Fibroblast of skin of back (primary cell): Measurements from ENCODE around the gene OR9K2. TPM values are rescaled to one million over a fixed set of nuclear protein-coding genes. Genes with fewer than 3 reads are reported as not detected.
"Not testable (repeated sequence)": the region's sequence is repeated elsewhere in the genome, so short reads cannot be mapped to it uniquely, and the experiment has no call there.

Experiments used
- DNase-seq: peaks from one replicate; pipeline ENCODE4 v3.0.0-alpha.2; 2013
- polyA plus RNA-seq, 2 experiments: library from polyadenylated mRNA; unstranded; fragments of 120-200 nt; gene quantifications; one replicate each; pipeline ENCODE4 v1.2.1, GENCODE V29; 2013; ENCODE audit not compliant: insufficient read length in 2 of 2

OR9K2 gene
- not detected for polyA plus RNA-seq (2013, experiment 1 of 2; ENCODE audit: insufficient read length)
- not detected for polyA plus RNA-seq (2013, experiment 2 of 2; ENCODE audit: insufficient read length)

- no peak for DNase-seq
These were observed at the start of gene OR9K2 for GRCh38 chr12:55126106-55126505. OR9K2 (plus strand) TSS chr12:55126406; CDS start chr12:55129835, 3,429 bp downstream.

GRCh38 chr12:55092579-55092978, 33.6 kb upstream of the OR9K2 start:
- DNase-seq = no peak

- no peak for DNase-seq
These were observed 13.8 kb upstream of the OR9K2 start for GRCh38 chr12:55112378-55112875.

- no peak for DNase-seq
These were observed 10.1 kb upstream of the OR9K2 start for GRCh38 chr12:55116152-55116551.

GRCh38 chr12:55132816-55133215, 6.6 kb downstream of the OR9K2 start:
- no peak for DNase-seq

GRCh38 chr12:55142669-55143565, 16.7 kb downstream of the OR9K2 start:
- peak; percentile 45 for DNase-seq

- DNase-seq = no peak
These were observed 17.3 kb downstream of the OR9K2 start for GRCh38 chr12:55143566-55143870.

- DNase-seq = not testable (repeated sequence)
These were observed 40.9 kb downstream of the OR9K2 start for GRCh38 chr12:55167010-55167640.

- DNase-seq = no peak
These were observed 45.2 kb downstream of the OR9K2 start for GRCh38 chr12:55171445-55171844.

GRCh38 chr12:55171846-55172245, 45.6 kb downstream of the OR9K2 start:
- DNase-seq = not testable (repeated sequence)

GRCh38 chr12:55172686-55173085, 46.5 kb downstream of the OR9K2 start:
- no peak for DNase-seq

- DNase-seq = no peak
These were observed 47.2 kb downstream of the OR9K2 start for GRCh38 chr12:55173456-55173855.
